Activated T-cell treated with anti-CD3 and anti-CD28 coated beads, Interleukin-2, amount 50 U/mL, for 48 hours (primary cell): ENCODE measurements around the gene METAP1.
"Not testable (repeated sequence)": the region's sequence is repeated elsewhere in the genome, so short reads cannot be mapped to it uniquely, and the experiment has no call there.

Experiments used
- DNase-seq, 2 experiments: peaks; one replicate each; pipeline ENCODE4 v3.0.0-alpha.2; 2020

The METAP1 gene

DNA sequence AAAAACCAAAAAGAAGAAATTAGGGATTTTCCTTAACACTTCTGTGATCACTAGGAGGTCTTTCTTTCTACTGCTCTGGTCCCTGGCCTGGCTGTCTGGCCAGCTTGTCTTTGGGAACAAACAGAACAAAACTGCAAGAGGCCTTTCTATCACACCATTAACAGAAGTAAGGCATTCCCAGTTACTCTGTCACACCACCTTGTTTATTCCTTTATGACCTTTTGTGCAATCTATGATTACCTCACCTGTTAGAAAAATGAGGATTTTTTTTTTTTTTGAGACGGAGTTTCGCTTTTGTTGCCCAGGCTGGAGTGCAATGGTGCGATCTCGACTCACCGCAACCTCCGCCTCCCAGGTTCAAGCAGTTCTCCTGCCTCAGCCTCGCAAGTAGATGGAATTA is 3.0 kb downstream of the METAP1 start:
- DNase-seq, result no peak

GRCh38 chr4:99002279-99002678 is 6.8 kb downstream of the METAP1 start:
- no peak for DNase-seq

- DNase-seq, result no peak
Measured at GRCh38 chr4:99008051-99008450, 12.5 kb downstream of the METAP1 start.

DNA sequence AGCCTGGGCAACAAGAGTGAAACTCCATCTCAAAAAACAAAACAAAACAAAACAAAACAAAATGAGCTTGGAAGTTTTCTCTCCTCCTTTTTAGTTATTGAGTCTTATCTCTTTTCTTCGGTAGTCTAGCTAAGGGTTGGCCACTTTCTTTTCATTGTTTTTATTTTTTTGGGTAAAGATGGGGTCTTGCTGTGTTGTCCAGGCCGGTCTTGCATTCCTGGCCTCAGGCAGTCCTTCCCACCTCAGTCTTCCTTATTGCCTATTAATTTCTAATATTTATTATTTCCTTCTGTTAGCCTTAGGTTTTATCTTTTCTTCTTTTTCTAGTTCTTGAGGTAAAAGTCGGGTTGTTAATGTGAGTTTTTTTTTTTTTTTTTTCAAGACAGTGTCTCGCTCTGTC is 16.4 kb downstream of the METAP1 start:
- DNase-seq, result no peak

DNA sequence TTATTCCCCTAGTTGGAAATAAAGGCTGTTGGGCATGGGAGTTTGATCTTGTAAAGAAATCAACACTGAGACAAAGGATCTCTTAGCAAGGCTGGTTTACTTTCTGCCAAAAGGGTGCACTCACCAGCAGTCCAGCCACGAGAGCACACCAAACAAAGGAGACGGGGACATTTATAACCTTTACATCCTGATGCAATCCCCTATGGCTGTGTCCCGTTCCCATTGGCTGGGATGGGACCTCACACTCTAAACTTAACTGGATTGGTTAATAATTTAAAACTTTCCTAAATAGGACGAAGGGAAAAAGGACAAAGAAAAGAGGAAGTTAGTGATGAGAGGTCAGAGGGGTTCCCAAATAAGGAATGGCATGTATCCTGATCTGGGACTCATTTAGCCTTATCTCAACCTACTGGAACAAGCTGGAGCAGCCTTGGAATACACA is 17.9 kb downstream of the METAP1 start:
- DNase-seq, result no peak

DNA sequence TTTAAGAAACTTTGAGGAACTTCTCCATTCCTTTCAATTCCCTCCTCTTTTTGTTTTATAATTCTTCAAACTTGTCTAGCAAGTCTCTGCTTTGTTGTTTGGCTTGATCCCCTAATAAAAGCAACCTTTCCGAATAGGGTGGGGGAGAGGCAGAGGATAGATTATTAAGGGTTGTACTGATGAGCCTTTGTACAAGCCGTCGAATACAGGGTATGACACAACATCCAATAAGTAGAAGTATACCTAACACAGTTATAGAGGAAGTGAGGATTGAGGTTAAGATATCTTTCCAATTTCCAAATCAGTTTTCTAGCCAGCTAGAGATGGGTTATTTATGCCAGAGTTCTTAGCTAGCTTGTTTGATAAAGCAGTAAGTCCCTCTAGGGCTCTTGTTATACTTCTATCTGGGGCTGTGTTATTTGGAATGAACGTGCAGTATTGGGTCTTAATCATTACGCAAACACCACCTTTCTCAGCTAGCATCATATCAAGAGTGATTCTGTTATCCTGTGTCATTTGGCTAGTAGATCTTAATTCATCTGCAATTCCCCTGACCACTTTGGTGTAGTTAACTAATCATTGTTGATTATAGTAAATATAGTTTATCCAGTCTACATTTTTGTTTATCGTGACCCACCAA is 18.5 kb downstream of the METAP1 start:
- no peak for DNase-seq

DNA sequence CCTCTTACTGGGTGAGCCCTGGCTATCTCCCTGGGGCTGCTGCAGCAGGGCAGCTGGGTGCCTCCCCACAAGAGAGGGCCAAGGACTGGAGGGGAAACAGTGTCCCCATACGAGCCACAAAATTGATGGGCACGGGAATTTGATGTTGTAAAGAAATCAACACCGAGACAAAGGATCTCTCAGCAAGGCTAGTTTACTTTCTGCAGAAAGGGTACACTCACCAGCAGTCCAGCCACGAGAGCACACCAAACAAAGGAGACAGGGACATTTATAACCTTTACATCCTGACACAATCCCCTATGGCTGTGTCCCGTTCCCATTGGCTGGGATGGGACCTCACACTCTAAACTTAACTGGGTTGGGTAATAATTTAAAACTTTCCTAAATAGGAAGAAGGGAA is 25.9 kb downstream of the METAP1 start:
- no peak for DNase-seq

DNA sequence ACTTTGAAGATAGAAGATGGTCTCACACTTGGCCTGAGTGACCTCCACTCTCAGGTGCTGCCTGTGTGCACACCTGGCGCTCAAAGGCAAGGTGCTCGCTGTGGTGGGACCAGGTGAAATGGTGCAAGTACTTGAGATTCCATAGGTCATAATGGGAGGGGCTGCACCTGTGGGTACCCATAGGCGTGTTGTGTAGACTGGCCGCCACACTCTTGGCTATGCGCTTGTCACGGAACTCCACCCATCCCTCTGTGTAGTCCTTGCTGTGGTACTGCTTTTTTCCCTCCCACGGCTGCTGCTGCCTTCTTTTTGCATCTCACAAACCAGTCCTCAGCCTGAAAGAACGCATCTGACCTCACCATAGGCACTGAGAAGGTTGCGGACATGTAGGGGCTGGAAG is 27.0 kb downstream of the METAP1 start:
- no peak for DNase-seq

DNA sequence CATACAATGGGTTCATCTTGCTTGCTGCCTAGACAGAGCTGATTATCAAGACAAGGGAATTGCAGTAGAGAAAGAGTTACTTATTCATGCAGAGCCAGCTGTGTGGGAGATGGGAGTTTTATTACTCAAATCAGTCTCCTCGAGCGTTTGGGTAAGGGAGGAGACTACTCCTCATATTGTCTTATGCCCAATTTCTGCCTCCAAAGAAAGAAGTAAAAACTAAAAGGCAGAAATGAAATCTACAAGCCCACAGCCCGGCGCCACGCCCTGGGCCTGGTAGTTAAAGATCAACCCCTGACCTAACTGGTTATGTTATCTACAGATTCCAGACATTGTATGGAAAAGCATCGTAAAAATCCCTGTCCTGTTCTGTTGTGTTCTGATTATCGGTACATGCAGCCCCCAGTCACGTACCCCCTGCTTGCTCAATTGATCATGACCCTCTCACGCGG is 28.3 kb downstream of the METAP1 start:
- not testable (repeated sequence) for DNase-seq

GRCh38 chr4:99024481-99025275 is 29.2 kb downstream of the METAP1 start:
- no peak for DNase-seq

GRCh38 chr4:99025506-99025905 is 30.0 kb downstream of the METAP1 start:
- DNase-seq, result no peak

DNA sequence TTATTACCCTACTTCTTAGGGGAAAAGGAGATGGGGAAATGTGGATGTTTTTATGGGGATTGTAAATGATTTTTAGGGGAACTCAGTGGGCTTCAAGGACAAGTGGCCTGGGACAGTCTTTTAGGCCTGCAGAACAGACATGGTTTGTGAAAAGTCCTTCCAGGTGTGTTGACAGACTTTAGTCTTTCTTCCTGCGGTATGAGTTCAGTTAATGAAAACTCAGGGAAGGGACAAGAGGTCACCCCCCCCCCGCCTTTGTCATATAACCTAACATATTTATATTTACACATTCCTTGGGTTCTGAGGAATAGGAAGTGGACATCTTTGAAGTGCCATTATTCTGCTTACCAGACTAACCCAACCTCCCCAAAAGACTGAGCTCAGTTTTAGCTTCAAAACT is 31.8 kb downstream of the METAP1 start:
- no peak for DNase-seq

DNA sequence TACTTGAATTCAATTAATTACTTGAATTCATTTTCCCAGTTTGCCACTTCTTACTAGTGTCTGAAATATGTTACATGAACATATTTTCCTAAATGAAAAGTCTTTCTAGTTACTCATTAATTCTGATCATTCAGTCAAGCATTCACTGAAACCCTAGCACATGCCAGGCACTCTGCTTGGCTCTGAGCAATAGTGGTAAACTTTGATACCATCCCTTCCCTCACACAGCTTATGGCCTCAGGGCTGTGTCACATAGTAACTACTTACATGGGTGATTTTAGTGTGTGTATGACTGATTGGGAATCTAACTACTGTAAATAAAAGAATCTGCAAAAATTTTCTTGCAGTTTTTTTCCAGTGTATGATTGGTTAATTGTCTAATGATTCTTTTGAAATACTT is 32.7 kb downstream of the METAP1 start:
- no peak for DNase-seq

- DNase-seq, result no peak
Measured at GRCh38 chr4:99029018-99029735, 33.7 kb downstream of the METAP1 start.

DNA sequence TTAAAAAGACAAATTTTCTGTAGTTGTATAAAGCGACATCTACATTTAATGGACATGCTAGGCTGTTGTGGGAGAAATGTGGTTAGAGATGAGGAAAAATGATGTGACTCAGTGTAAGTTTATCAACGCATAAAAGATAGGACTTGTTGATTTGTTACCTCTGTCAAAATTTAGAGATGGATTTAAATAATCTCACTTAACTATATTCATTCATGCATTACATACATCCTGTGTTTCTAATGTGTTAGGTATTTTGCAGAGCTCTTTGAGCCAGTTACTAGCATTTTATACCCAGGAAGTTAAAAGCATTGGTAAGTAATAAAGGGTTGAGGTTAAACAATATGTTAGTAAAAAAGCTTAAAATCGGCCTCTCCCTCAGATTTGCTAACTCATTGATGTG is 34.3 kb downstream of the METAP1 start:
- no peak for DNase-seq

GRCh38 chr4:99033956-99034355 is 38.4 kb downstream of the METAP1 start:
- DNase-seq, result no peak

- DNase-seq, result no peak
Measured at GRCh38 chr4:99038213-99038612, 42.7 kb downstream of the METAP1 start.

DNA sequence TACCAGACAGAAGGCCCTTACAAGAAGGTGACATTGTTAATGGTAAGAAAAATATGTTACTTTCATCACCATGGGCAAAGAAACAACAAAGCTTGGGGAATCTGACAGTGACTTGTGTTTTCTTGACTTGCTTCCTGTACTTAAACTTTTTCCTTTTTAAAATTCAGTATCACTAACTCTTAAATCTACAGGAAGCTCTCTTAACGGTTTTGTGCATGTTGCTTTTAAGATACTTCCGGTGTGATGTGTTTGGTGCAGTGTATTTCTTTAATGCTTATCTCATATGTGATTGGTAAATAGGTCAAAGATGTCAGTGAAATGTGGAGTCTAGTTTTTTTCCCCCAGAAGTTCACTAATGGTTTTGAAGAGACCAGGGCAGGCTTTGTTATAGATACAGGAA is 47.8 kb downstream of the METAP1 start:
- DNase-seq, result no peak

- no peak for DNase-seq
Measured at GRCh38 chr4:99047710-99048109, 52.2 kb downstream of the METAP1 start.

DNA sequence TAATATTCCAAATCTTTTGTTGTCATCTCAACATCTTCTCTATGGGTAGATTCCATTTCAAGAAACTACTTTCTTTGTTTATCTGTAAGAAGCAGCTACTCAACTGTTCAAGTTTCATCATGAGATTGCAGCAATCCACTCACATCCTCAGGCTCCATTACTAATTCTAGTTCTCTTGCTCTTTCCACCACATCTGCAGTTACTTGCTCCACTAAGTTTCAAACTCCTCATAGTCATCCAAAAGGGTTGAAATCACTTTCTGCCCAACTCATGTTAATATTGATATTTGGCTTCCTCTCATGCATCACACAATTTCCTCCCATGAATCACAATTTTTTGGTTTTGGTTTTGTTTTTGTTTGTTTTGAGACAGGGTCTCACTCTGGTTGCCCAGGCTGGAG is 57.4 kb downstream of the METAP1 start:
- DNase-seq, result no peak

- DNase-seq, result no peak
Measured at GRCh38 chr4:99054428-99054994, 59.0 kb downstream of the METAP1 start.

- DNase-seq, result no peak
Measured at GRCh38 chr4:99058228-99058627, 62.7 kb downstream of the METAP1 start.

DNA sequence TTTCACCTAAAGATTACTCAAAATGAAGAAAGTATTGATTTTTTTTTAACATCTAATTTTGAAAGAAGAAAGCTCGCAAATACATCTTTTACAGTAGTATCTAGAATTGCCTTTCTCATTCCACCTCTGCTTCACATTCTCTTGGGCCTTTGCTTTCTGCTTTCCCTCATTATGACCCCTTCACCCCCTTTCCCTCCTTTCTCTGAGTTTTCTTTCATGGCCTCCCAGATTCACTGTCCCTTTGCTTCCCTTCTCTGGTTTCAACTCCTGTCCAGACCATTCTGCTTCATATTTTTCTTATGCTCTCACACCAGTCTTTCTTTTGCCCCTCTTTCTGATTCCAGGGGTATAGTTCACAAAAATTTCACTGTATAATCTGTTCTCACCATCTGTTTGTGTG is 64.0 kb downstream of the METAP1 start:
- DNase-seq, result no peak
